ENCODE results near the gene ITGA8. TPM values are rescaled to one million over a fixed set of nuclear protein-coding genes. Genes with fewer than 3 reads are reported as not detected.
A peak's percentile ranks its signal among the peaks of the same experiment; 100 is the strongest.

ITGA8 gene
- total and polyA plus RNA-seq, 9 of the 15 experiments (the other 6 are each of a cell fraction or from before 2014, with no cell fraction given), result 0.01 to 0.07 (median 0.04) TPM; not detected in 5

DNA sequence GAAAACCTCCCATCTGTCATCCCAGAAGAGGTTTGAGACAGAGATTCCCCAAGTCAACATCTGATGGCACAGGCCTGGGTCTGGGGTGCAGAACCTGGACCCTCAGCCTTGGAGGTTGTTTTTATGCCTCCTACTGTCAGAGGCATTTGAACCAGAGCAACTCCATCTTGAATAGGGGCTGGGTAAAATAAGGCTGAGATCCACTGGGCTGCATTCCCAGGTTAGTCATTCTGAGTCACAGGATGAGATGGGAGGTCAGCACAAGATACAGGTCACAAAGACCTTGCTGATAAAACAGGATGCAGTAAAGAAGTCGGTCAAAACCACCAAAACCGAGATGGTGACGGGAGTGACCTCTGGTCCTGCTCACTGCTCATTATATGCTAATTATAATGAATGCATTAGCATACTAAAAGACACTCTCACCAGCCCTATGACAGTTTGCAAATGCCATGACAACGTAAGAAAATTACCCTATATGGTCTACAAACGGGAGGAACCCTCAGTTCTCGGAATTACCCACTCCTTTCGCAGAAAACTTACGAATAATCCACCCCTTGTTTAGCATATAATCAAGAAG is 92.0 kb downstream of the ITGA8 start (continued):
- no peak for TF ChIP-seq GATAD2A (IDR thresholded peaks at IDR 0.05)
- TF ChIP-seq, protein P1, sequence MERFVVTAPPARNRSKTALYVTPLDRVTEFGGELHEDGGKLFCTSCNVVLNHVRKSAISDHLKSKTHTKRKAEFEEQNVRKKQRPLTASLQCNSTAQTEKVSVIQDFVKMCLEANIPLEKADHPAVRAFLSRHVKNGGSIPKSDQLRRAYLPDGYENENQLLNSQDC (CRISPR knock-in tag; IDR thresholded peaks at IDR 0.05), result no peak
- TF ChIP-seq DDX20 (tag; IDR thresholded peaks at IDR 0.05; ENCODE audit: low read depth), result peak; percentile 92
- TF ChIP-seq TFE3 (CRISPR knock-in tag; IDR thresholded peaks at IDR 0.05), result peak; percentile 52
- TF ChIP-seq ZNF324 (CRISPR knock-in tag; IDR thresholded peaks at IDR 0.05), result peak; percentile 94
- TF ChIP-seq SMAD1 (IDR thresholded peaks at IDR 0.05; ENCODE audit: low read depth, low read length, partially characterized antibody), result no peak
- TF ChIP-seq MECOM (CRISPR knock-in tag; IDR thresholded peaks at IDR 0.05), result peak; percentile 91
- peak; percentile 96 for TF ChIP-seq ZNF212 (CRISPR knock-in tag; IDR thresholded peaks at IDR 0.05)
- peak; percentile 88 for TF ChIP-seq ZNF592 (IDR thresholded peaks at IDR 0.05)
- TF ChIP-seq, protein P2, sequence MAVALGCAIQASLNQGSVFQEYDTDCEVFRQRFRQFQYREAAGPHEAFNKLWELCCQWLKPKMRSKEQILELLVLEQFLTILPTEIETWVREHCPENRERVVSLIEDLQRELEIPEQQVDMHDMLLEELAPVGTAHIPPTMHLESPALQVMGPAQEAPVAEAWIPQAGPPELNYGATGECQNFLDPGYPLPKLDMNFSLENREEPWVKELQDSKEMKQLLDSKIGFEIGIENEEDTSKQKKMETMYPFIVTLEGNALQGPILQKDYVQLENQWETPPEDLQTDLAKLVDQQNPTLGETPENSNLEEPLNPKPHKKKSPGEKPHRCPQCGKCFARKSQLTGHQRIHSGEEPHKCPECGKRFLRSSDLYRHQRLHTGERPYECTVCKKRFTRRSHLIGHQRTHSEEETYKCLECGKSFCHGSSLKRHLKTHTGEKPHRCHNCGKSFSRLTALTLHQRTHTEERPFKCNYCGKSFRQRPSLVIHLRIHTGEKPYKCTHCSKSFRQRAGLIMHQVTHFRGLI (CRISPR knock-in tag; IDR thresholded peaks at IDR 0.05), result peak; percentile 83
- peak; percentile 98 for TF ChIP-seq NFXL1 (CRISPR knock-in tag; IDR thresholded peaks at IDR 0.05)
- peak; percentile 82; the same call in 1 of the 2 replicates for TF ChIP-seq BACH1 (tag; IDR thresholded peaks at IDR 0.05)
- TF ChIP-seq ZNF445 (CRISPR knock-in tag; IDR thresholded peaks at IDR 0.05; ENCODE audit: low read depth), result peak; percentile 97
- TF ChIP-seq, protein P3, sequence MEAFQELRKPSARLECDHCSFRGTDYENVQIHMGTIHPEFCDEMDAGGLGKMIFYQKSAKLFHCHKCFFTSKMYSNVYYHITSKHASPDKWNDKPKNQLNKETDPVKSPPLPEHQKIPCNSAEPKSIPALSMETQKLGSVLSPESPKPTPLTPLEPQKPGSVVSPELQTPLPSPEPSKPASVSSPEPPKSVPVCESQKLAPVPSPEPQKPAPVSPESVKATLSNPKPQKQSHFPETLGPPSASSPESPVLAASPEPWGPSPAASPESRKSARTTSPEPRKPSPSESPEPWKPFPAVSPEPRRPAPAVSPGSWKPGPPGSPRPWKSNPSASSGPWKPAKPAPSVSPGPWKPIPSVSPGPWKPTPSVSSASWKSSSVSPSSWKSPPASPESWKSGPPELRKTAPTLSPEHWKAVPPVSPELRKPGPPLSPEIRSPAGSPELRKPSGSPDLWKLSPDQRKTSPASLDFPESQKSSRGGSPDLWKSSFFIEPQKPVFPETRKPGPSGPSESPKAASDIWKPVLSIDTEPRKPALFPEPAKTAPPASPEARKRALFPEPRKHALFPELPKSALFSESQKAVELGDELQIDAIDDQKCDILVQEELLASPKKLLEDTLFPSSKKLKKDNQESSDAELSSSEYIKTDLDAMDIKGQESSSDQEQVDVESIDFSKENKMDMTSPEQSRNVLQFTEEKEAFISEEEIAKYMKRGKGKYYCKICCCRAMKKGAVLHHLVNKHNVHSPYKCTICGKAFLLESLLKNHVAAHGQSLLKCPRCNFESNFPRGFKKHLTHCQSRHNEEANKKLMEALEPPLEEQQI (IDR thresholded peaks at IDR 0.05), result no peak
- peak; percentile 88 for TF ChIP-seq PTTG1 (tag; IDR thresholded peaks at IDR 0.05; ENCODE audit: low read depth)
- TF ChIP-seq, protein P4, sequence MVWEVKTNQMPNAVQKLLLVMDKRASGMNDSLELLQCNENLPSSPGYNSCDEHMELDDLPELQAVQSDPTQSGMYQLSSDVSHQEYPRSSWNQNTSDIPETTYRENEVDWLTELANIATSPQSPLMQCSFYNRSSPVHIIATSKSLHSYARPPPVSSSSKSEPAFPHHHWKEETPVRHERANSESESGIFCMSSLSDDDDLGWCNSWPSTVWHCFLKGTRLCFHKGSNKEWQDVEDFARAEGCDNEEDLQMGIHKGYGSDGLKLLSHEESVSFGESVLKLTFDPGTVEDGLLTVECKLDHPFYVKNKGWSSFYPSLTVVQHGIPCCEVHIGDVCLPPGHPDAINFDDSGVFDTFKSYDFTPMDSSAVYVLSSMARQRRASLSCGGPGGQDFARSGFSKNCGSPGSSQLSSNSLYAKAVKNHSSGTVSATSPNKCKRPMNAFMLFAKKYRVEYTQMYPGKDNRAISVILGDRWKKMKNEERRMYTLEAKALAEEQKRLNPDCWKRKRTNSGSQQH (CRISPR knock-in tag; IDR thresholded peaks at IDR 0.05), result peak; percentile 95
- TF ChIP-seq ZNF695 (CRISPR knock-in tag; IDR thresholded peaks at IDR 0.05), result peak; percentile 97
